Astrocyte (in vitro differentiated cells and primary cell): ENCODE measurements around the gene DOK7.

Experiments
- CTCF ChIP-seq: IDR thresholded peaks from 2 replicates; pipeline ENCODE4 v1.5.1; 2011; ENCODE audit warnings: low read depth, mild to moderate bottlenecking, inconsistent platforms, low read length, moderate library complexity; ENCODE audit not compliant: insufficient read depth
- EZH2 ChIP-seq: IDR thresholded peaks from 2 replicates; pipeline ENCODE4 v1.6.1; 2012; ENCODE audit warnings: mild to moderate bottlenecking, low read length, inconsistent platforms; ENCODE audit not compliant: insufficient read depth

- no peak for TF ChIP-seq CTCF
- TF ChIP-seq EZH2 = no peak
Measured at GRCh38 chr4:3468154-3468553, 5.0 kb downstream of the DOK7 start.
